ENCODE data around the gene C12orf54.
"Not testable (repeated sequence)": the region's sequence is repeated elsewhere in the genome, so short reads cannot be mapped to it uniquely, and the experiment has no call there.

C12orf54 gene

GRCh38 chr12:48482198-48482597 lies at the start of gene C12orf54:
Gene C12orf54, plus strand, starts transcription at chr12:48482498. Its CDS starts 799 bp downstream, at chr12:48483297.
- no peak for DNase-seq (ENCODE audit: low read depth in 3 of 3)

- DNase-seq (ENCODE audit: low read depth in 3 of 3), result not testable (repeated sequence)
Measured at GRCh38 chr12:48434016-48434415, 48.3 kb upstream of the C12orf54 start.

GRCh38 chr12:48441069-48441468 lies 41.2 kb upstream of the C12orf54 start:
- DNase-seq (ENCODE audit: low read depth in 3 of 3), result no peak

GRCh38 chr12:48442179-48442847 lies 40.0 kb upstream of the C12orf54 start:
- DNase-seq (ENCODE audit: low read depth in 3 of 3), result no peak

- DNase-seq (ENCODE audit: low read depth in 3 of 3), result no peak
Measured at GRCh38 chr12:48445538-48445937, 36.8 kb upstream of the C12orf54 start.

GRCh38 chr12:48446161-48446776 lies 36.0 kb upstream of the C12orf54 start:
- no peak for DNase-seq (ENCODE audit: low read depth in 3 of 3)

GRCh38 chr12:48447755-48448154 lies 34.5 kb upstream of the C12orf54 start:
- no peak for DNase-seq (ENCODE audit: low read depth in 3 of 3)

- no peak for DNase-seq (ENCODE audit: low read depth in 3 of 3)
Measured at GRCh38 chr12:48451372-48451771, 30.9 kb upstream of the C12orf54 start.

- not testable (repeated sequence) for DNase-seq (ENCODE audit: low read depth in 3 of 3)
Measured at GRCh38 chr12:48452961-48453360, 29.3 kb upstream of the C12orf54 start.

- DNase-seq (ENCODE audit: low read depth in 3 of 3), result no peak
Measured at GRCh38 chr12:48454667-48455066, 27.6 kb upstream of the C12orf54 start.

GRCh38 chr12:48455116-48455515 lies 27.2 kb upstream of the C12orf54 start:
- no peak for DNase-seq (ENCODE audit: low read depth in 3 of 3)

- DNase-seq (ENCODE audit: low read depth in 3 of 3), result no peak
Measured at GRCh38 chr12:48459259-48459658, 23.0 kb upstream of the C12orf54 start.

GRCh38 chr12:48469027-48469426 lies 13.3 kb upstream of the C12orf54 start:
- DNase-seq (ENCODE audit: low read depth in 3 of 3), result not testable (repeated sequence)

- no peak for DNase-seq (ENCODE audit: low read depth in 3 of 3)
Measured at GRCh38 chr12:48472259-48472658, 10.0 kb upstream of the C12orf54 start, which contains the start of gene ANP32D. Gene ANP32D, plus strand, starts transcription at chr12:48472559. Its CDS starts 106 bp downstream, at chr12:48472665.

- DNase-seq (ENCODE audit: low read depth in 3 of 3), result no peak
Measured at GRCh38 chr12:48473061-48473460, 9.2 kb upstream of the C12orf54 start.

- not testable (repeated sequence) for DNase-seq (ENCODE audit: low read depth in 3 of 3)
Measured at GRCh38 chr12:48474497-48474896, 7.8 kb upstream of the C12orf54 start.

GRCh38 chr12:48482930-48483329 lies 632 bp downstream of the C12orf54 start:
- DNase-seq (ENCODE audit: low read depth in 3 of 3), result no peak

- DNase-seq (ENCODE audit: low read depth in 3 of 3), result no peak
Measured at GRCh38 chr12:48486261-48486660, 4.0 kb downstream of the C12orf54 start.

- DNase-seq (ENCODE audit: low read depth in 3 of 3), result no peak
Measured at GRCh38 chr12:48486679-48487078, 4.4 kb downstream of the C12orf54 start.

- DNase-seq (ENCODE audit: low read depth in 3 of 3), result no peak
Measured at GRCh38 chr12:48489012-48489411, 6.7 kb downstream of the C12orf54 start.

- not testable (repeated sequence) for DNase-seq (ENCODE audit: low read depth in 3 of 3)
Measured at GRCh38 chr12:48489456-48489855, 7.2 kb downstream of the C12orf54 start.

- not testable (repeated sequence) for DNase-seq (ENCODE audit: low read depth in 3 of 3)
Measured at GRCh38 chr12:48500281-48500680, 18.0 kb downstream of the C12orf54 start.

GRCh38 chr12:48506836-48507235 lies 24.5 kb downstream of the C12orf54 start:
- not testable (repeated sequence) for DNase-seq (ENCODE audit: low read depth in 3 of 3)

Data from stimulated activated CD4-positive, alpha-beta T cell treated with anti-CD3 and anti-CD28 coated beads, TNF-alpha, amount 100 ng/mL, for 48 hours (primary cell).